ENCODE results near the gene SMIM44.

The SMIM44 gene

GRCh38 chr19:3474614-3475013 is 8.6 kb downstream of the SMIM44 start:
- DNase-seq: no peak

- no peak for DNase-seq
Measured at GRCh38 chr19:3474010-3474409, 9.2 kb downstream of the SMIM44 start.

GRCh38 chr19:3471954-3472655 is 11.1 kb downstream of the SMIM44 start:
- DNase-seq: no peak

GRCh38 chr19:3470500-3471128 is 12.6 kb downstream of the SMIM44 start:
- DNase-seq: no peak

- no peak for DNase-seq
Measured at GRCh38 chr19:3469638-3470499, 13.4 kb downstream of the SMIM44 start.

GRCh38 chr19:3468211-3468610 is 15.0 kb downstream of the SMIM44 start:
- no peak for DNase-seq

GRCh38 chr19:3467437-3468198 is 15.6 kb downstream of the SMIM44 start:
- no peak for DNase-seq

- no peak for DNase-seq
Measured at GRCh38 chr19:3466635-3467034, 16.6 kb downstream of the SMIM44 start.

- no peak for DNase-seq
Measured at GRCh38 chr19:3465552-3465951, 17.7 kb downstream of the SMIM44 start.

GRCh38 chr19:3464587-3465235 is 18.5 kb downstream of the SMIM44 start:
- DNase-seq: no peak

- DNase-seq: no peak
Measured at GRCh38 chr19:3463714-3464586, 19.3 kb downstream of the SMIM44 start.

GRCh38 chr19:3462991-3463713 is 20.1 kb downstream of the SMIM44 start:
- DNase-seq: no peak

GRCh38 chr19:3459965-3460582 is 23.2 kb downstream of the SMIM44 start:
- no peak for DNase-seq

GRCh38 chr19:3459089-3459881 is 24.0 kb downstream of the SMIM44 start:
- no peak for DNase-seq

GRCh38 chr19:3458229-3459088 is 24.8 kb downstream of the SMIM44 start:
- DNase-seq: no peak

- no peak for DNase-seq
Measured at GRCh38 chr19:3457528-3458228, 25.6 kb downstream of the SMIM44 start.

GRCh38 chr19:3456925-3457527 is 26.2 kb downstream of the SMIM44 start:
- no peak for DNase-seq

Data from NCI-H774 (cell line).